HG03457 (cell line): ENCODE results near the gene TPBGL.

Experiments used
- ATAC-seq: cut with Tn5 transposase; IDR thresholded peaks from one replicate; pipeline ENCODE4 v1.9.1; 2021; ENCODE audit warnings: moderate number of reproducible peaks; ENCODE audit not compliant: unreplicated experiment

TPBGL gene

DNA sequence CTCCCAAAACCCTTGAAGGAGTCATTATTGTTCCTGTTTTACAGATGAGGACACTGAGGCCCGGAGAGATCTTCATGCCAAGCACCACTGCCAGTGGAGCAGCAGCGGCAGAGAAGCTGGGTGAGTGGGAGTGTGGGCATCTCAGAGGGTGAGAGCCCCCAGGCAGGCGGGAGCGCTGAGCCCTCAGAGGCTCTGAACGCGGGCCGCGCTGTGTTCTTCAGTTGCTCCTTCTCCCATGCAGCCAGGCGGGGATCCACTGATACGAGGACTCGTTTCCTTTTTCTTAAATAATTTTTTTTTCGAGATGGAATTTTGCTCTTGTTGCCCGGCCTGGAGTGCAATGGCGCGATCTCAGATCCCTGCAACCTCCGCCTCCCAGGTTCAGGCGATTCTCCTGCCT lies 47.0 kb downstream of the TPBGL start:
- no peak for ATAC-seq

DNA sequence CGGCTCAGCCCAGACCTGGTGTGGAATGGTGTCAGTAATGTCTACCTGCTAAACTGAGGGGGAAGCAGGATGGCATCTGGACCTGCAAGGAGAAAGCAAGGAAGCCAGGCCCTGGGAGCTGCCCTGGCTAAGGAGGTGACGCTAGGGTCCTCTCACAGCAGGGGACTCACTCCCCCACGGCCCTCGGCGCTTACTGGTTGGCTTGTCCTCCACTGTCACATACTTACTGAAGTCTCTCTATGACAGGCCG lies 48.9 kb downstream of the TPBGL start:
- no peak for ATAC-seq

DNA sequence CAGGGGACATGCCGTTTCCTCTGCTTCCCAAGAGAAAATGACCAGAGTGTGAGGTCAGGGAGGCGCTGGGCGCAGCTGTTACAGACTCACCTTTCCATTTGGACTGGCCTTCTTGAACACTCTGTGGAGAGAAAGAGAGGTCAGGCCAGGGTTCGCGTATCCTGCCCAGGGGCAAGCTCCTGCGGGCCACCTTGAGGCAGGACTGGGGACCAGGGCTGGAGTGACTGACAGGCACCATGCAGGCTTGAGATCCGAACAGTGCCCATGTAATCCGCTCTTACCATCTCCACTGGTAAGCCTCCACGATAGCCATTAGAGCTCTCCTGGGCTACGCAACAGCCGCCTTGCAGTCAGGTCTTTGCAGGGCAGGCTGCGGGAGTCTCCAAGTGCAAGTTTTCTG lies 49.3 kb downstream of the TPBGL start:
- no peak for ATAC-seq

DNA sequence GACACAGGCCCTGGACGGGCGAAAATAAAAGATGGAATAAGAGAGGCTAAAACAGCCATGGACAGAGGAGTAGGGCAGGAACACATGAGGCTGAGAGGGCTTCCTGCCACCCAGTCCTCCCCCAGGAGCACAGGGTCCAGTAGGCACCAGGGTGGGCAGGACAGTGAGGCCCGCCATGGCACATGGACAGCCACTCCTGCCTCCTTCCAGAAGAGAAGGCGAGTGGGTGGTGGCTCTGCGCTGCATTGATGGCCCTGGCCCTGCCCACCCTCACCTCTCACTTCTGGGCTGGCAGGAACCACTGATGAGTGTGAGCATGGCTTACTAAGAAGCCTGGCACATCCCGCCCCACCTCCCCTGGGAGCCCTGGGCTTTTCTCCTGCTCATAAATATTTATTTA lies 51.2 kb downstream of the TPBGL start:
- ATAC-seq = no peak

DNA sequence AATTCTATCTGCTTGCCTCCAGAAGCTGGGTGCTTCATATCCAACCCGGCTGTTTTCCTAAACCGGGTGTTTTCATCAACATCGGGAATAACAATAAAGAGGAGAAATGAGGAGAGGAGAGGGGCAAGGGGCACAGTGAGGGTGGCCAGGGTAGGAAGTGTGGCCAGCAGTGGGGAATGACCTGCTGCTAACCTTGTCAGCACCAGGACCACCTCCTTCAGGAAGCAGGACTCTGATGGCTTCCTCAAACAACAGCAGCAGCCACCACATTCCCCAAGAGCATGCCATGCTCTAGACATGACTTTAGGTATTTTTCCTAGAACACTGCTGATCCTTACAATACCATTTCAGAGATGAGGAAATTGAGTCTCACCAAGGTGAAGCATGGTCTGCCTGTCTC lies 52.4 kb downstream of the TPBGL start:
- ATAC-seq = no peak
